IPS-18c (cell line): ENCODE results near the gene SYCP2L.
"Not testable (repeated sequence)": the region's sequence is repeated elsewhere in the genome, so short reads cannot be mapped to it uniquely, and the experiment has no call there.

ENCODE experiments used
- H3K4me3 ChIP-seq: 2 replicates; pipeline ENCODE4 v1.7.0; 2013; ENCODE audit warnings: low read depth, mild to moderate bottlenecking, low read length, moderate library complexity; ENCODE audit not compliant: insufficient read depth
- H3K9me3 ChIP-seq: one replicate; pipeline ENCODE4 v1.6.1; 2013; ENCODE audit warnings: mild to moderate bottlenecking, low read length, moderate library complexity; ENCODE audit not compliant: control insufficient read depth, insufficient read depth

Gene SYCP2L

GRCh38 chr6:10886691-10887502, at the start of gene SYCP2L:
Gene SYCP2L, plus strand, starts transcription at chr6:10887052. Its CDS starts 75 bp downstream, at chr6:10887127.
- Histone ChIP-seq H3K4me3 (peak within 1 kb of the TSS; percentile 60), H3K9me3 (peaks cover 2% of the 10 kb centered on the region)

DNA sequence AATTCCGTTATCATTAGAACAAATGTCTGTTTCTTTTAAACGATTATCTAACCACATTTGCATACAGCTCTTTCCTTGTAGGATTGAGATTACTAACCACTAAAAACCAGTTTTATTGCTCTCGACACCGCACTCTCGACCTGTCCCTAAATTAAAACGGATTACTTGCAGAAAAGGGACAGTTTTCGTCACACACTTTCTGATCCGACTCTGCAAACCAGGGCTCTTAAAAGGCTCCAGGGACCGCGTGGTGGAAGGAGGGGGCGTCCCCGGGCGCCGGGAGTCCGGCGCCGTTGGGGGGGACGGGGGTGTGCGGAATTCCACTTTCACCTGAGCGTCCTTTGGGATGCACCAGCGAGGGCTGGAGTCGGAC, 49.2 kb upstream of the SYCP2L start:
- Histone ChIP-seq H3K9me3 (no peaks in the 10 kb centered on the region), H3K4me3 (peak overlapping the region; percentile 74)

DNA sequence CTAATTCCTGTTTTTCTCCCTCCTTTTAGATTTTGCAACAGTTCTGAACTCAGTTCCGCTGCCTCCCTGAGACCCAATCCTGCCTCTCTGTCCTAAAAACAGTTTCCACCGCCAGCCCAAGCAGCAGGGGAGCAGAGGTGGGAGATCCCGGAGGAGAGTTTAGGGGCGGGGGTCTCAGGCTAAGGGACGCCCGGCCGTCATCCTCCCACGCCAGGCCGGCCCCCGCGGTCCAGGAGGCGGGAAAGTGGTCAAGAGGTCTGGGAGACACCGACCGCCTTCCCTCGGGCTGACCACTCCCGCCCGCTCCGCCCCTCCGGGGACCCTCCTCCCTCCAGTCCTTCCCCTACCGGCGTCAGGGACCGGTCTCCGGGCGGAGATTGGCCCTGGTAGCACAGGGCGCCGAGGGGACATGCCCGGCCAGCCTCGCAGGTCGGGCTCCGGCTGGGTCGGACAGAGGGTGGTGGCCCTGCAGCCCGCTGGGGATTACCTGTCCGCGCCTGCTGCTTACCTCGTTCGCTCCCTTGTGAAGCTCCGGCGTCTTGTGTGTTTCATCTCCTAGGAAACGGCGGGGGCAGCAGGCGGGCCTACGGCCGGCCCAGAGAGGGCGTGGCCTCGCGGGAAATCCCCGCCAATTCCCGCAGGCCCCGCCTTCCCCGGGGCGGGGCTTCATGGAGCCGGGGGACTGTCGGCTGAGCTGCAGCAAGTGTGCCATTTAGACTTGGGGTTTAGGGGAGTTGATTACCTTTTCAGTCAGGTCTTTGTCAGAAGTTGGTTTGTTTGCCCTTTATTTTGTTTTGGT, 48.7 kb upstream of the SYCP2L start, which contains the start of gene MAK:
MAK (minus strand) TSS at position 545 of the 799 bp plus-strand sequence. CDS start 7,891 bp downstream, outside the sequence.
- H3K4me3 ChIP-seq, result peak within 1 kb of the TSS; percentile 74
- no peaks in the 10 kb centered on the region for H3K9me3 ChIP-seq

DNA sequence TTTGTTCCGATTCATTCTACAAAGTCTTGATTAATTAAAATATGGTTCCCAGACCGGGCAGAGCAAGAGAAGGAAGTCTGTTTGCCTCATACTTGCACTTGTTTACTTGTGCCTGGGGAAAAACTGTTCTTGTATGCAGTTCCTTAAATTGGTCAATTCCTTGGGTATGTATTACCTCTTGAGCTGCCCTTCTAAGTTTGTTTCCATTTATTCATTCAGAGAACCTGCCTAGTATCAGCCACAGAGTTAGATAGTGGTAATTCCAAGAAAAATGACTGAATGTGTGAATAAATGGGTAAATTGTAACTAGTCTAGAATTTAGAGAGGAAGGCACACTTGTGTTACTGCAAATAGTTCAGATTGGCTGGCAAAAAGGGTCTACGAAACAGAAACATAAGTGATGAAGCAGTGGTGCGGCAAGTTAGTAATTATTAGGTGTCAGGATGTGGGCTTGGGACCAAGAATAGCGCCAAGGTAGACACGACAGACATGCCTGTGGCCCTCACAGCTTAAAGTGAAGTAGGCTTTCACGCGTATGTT, 48.0 kb upstream of the SYCP2L start:
- no peaks in the 10 kb centered on the region for H3K9me3 ChIP-seq
- no peak overlapping the region; the same call in 1 of the 2 replicates for H3K4me3 ChIP-seq

DNA sequence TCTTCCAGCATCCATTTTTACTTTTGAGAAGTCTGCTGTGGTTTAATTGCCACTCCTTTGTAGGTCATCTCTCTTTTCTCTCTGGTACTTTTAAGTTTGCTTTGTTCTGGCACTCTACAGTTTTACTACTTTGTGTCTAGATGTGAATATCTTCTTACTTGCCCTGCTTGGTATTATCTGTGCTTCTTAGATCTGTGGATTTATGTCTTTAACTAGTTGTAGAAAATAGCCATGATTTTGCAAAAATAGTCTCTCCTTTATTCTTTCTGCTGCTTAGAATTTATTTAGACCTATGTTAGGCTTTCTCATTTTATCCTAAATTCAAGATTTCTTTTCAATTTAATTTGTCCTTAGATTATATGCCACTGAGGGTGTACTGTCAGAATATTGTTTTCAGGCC, 43.3 kb upstream of the SYCP2L start:
- Histone ChIP-seq H3K4me3 (no peak overlapping the region), H3K9me3 (no peaks in the 10 kb centered on the region)

- Histone ChIP-seq H3K4me3 (no peak overlapping the region), H3K9me3 (no peaks in the 10 kb centered on the region)
Measured at GRCh38 chr6:10847684-10848083, 39.2 kb upstream of the SYCP2L start.

GRCh38 chr6:10849901-10850300, 37.0 kb upstream of the SYCP2L start:
- no peak overlapping the region for H3K4me3 ChIP-seq
- no peaks in the 10 kb centered on the region for H3K9me3 ChIP-seq

DNA sequence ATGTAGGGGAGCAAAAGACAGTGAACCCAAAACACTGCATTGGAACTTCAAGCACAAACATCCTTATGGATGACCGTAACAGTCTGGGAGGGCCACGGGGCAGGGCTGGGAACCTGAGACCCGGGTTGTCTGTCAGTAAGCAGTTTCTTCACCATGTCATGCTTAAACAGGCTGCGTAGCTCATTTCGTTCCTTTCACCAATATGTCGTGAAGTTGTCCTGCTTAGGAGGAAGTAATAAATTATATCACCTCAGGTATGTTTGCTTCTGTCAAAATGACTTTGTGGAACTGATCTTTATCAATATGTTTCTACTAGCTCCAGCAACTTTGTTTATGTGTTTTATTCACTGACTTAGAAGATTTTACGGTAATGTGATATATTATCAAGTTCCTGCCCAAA, 36.1 kb upstream of the SYCP2L start:
- Histone ChIP-seq H3K9me3 (no peaks in the 10 kb centered on the region), H3K4me3 (no peak overlapping the region)

GRCh38 chr6:10852361-10852960, 34.4 kb upstream of the SYCP2L start:
- H3K4me3 ChIP-seq, result no peak overlapping the region
- H3K9me3 ChIP-seq, result no peaks in the 10 kb centered on the region

DNA sequence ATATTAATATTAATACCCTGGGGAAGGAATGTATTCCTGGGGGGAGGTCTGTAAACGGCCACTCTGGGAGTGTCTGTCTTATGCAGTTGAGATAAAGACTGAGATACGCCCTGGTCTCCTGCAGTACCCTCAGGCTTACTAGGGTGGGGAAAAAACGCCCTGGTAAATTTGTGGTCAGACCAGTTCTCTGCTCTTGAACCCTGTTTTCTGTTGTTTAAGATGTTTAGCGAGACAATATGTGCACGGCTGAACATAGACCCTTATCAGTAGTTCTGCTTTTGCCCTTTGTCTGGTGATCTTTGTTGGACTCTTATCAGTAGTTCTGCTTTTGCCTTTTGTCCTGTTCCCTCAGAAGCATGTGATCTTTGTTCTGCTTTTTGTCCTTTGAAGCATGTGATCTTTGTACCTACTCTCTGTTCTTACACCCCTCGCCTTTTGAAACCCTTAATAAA, 33.0 kb upstream of the SYCP2L start:
- H3K4me3 ChIP-seq, H3K9me3 ChIP-seq: not testable (repeated sequence)

GRCh38 chr6:10854922-10855632, 31.8 kb upstream of the SYCP2L start:
- H3K9me3 ChIP-seq, result no peaks in the 10 kb centered on the region

DNA sequence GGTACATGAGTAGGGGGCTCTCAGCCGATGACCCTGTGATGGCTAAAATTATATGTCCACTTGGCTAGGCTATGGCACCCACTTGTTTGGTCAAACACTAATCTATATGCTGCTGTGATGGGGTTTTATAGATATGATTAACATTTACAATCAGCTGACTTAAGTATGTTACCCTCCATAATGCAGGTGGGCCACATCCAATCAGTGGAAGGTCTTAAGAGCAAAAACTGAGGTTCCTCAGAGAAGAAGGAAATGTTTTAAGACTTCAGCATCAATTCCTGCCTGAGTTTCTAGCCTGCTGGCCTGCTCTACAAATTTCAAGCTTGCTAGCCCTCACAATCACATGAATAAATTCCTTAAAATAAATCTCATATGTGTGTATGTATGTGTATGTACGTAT, 29.6 kb upstream of the SYCP2L start:
- no peak overlapping the region for H3K4me3 ChIP-seq
- H3K9me3 ChIP-seq, result no peaks in the 10 kb centered on the region

More at GRCh38 chr6:10854922-10855632, 31.8 kb upstream of the SYCP2L start:
- H3K4me3 ChIP-seq, result no peak overlapping the region

GRCh38 chr6:10861086-10861485, 25.8 kb upstream of the SYCP2L start:
- Histone ChIP-seq H3K4me3 (no peak overlapping the region), H3K9me3 (no peaks in the 10 kb centered on the region)

DNA sequence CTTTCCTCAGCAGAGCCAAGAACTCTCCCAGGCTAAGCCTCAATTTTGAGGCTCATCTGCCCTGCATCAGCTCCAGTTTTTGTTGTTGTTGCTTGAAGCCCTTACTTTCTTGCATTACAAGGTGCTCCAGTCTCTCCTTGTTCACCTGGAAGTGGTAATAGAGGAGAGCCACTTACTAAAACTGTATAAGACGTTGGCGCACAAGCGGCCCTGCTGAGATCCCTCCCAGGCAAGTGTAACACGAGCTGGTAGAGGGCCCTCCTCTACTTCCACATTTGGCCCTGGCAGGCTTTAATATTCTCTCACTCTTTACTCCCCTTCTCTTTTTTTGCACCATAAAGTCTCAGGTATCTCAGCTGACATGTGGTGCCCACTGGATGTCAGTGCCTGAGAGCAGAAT, 24.5 kb upstream of the SYCP2L start:
- Histone ChIP-seq H3K9me3 (no peaks in the 10 kb centered on the region), H3K4me3 (no peak overlapping the region)

DNA sequence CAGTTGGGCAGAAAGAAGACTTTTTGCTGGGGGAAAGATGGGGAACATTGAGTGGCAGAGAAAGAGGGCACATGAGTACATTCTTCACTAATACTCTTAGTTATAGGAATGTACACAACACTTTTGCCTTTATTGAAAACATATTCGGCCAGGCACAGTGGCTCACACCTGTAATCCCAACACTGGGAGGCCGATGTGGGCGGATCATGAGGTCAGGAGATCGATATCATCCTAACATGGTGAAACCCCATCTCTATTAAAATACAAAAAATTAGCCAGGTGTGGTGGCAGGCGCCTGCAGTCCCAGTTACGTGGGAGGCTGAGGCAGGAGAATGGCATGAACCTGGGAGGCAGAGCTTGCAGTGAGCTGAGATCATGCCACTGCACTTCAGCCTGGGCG, 23.8 kb upstream of the SYCP2L start:
- H3K4me3 ChIP-seq, result not testable (repeated sequence)

DNA sequence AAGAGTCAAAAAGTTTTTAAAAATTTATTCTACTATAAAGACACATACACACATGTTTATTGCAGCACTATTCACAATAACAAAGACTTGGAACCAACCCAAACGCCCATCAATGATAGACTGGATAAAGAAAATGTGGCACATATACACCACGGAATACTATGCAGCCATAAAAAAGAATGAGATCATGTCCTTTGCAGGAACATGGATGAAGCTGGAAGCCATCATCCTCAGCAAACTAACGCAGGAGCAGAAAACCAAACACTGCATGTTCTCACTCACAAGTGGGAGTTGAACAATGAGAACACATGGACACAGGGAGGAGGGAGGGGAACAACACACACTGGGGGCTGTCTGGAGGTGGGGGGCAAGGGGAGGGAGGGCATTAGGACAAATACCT, 20.1 kb upstream of the SYCP2L start:
- H3K9me3 ChIP-seq, H3K4me3 ChIP-seq: not testable (repeated sequence)

More for the DNA sequence above, 23.8 kb upstream of the SYCP2L start:
- not testable (repeated sequence) for H3K9me3 ChIP-seq

- Histone ChIP-seq H3K4me3 (no peak overlapping the region), H3K9me3 (no peaks in the 10 kb centered on the region)
Measured at GRCh38 chr6:10867952-10868351, 18.9 kb upstream of the SYCP2L start.
